GM10248 (cell line): ENCODE results near the gene SCEL.
"Not testable (repeated sequence)": the region's sequence is repeated elsewhere in the genome, so short reads cannot be mapped to it uniquely, and the experiment has no call there.

Experiments
- CTCF ChIA-PET: fragments of 300-600 bp; sonication (Branson Sonifier 250); formaldehyde crosslinking; extraction: SDS; loops from one replicate; lab custom pipeline; 2021; ENCODE audit warnings: antibody characterized with exemption; lab: Yijun Ruan, JAX
- POLR2A ChIA-PET: fragments of 350-650 bp; sonication (Branson Sonifier 250); formaldehyde crosslinking; extraction: SDS; loops from one replicate; lab custom pipeline; 2020; ENCODE audit warnings: antibody characterized with exemption; lab: Yijun Ruan, JAX
- DNase-seq: peaks from one replicate; pipeline ENCODE4 v3.0.0; 2012; ENCODE audit errors: extremely low spot score
- TF ChIP-seq, protein P1 (sequence below): IDR thresholded peaks from 2 replicates; pipeline ENCODE4 v1.5.1; 2012; ENCODE audit warnings: mild to moderate bottlenecking, low read depth; ENCODE audit errors: extremely low read depth, missing control alignments, control extremely low read depth

Gene SCEL

GRCh38 chr13:77637588-77637987 lies 102.1 kb downstream of the SCEL start:
- POLR2A ChIA-PET = no interaction called here
- CTCF ChIA-PET = interaction anchor here (1.5 kb wide), 1 partner anchor 27 kb away, joined by 3 read pairs; no protein-coding TSS in a partner anchor
- TF ChIP-seq, protein P1, sequence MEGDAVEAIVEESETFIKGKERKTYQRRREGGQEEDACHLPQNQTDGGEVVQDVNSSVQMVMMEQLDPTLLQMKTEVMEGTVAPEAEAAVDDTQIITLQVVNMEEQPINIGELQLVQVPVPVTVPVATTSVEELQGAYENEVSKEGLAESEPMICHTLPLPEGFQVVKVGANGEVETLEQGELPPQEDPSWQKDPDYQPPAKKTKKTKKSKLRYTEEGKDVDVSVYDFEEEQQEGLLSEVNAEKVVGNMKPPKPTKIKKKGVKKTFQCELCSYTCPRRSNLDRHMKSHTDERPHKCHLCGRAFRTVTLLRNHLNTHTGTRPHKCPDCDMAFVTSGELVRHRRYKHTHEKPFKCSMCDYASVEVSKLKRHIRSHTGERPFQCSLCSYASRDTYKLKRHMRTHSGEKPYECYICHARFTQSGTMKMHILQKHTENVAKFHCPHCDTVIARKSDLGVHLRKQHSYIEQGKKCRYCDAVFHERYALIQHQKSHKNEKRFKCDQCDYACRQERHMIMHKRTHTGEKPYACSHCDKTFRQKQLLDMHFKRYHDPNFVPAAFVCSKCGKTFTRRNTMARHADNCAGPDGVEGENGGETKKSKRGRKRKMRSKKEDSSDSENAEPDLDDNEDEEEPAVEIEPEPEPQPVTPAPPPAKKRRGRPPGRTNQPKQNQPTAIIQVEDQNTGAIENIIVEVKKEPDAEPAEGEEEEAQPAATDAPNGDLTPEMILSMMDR = no peak
- DNase-seq = no peak

DNA sequence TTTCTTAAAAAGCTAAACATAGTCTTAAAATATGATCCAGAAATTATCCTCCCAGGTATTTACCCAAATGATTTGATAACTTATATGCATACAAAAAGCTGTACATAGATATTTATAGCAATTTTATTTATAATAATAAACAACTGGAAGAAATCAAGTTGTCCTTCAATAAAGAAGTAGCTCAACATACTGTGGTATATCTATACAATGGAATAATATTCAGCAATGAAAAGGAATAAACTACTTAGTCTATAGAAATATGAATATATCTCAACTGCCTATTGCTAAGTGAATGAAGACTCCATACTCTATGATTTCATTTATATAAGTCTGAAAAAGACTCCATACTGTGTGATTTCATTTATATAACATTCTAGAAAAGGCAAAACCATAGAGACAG lies 114.9 kb downstream of the SCEL start:
- CTCF ChIA-PET = interaction anchor here (1.7 kb wide), 1 partner anchor 18 kb away, joined by 4 read pairs; no protein-coding TSS in a partner anchor
- DNase-seq = no peak

DNA sequence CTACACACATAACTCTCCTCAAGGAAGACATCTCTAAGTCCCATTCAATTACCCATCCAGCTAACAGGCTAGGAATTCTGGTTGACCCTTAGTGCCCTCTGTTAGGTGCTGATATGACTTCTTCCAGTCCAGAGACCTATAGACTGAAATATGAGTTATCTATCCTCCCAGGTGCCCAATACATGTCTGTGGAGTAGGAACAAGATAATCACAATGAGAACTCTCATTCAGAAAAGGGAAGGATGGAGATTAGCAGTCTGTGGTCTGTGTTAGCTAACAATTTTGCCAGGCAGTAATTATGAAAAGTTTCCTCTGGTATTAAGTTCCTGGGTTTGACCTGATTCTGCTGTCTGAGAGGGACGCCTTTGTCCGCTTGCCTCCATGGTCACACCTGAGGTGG lies 117.8 kb downstream of the SCEL start:
- CTCF ChIA-PET = interaction anchor here (0.8 to 1.0 kb wide), 2 partner anchors 20 to 21 kb away, joined by 4 read pairs; no protein-coding TSS in a partner anchor
- TF ChIP-seq, protein P1 = no peak
- no peak for DNase-seq
- POLR2A ChIA-PET = no interaction called here

More for the DNA sequence above, 114.9 kb downstream of the SCEL start:
- TF ChIP-seq, protein P1 = no peak
- POLR2A ChIA-PET = no interaction called here

DNA sequence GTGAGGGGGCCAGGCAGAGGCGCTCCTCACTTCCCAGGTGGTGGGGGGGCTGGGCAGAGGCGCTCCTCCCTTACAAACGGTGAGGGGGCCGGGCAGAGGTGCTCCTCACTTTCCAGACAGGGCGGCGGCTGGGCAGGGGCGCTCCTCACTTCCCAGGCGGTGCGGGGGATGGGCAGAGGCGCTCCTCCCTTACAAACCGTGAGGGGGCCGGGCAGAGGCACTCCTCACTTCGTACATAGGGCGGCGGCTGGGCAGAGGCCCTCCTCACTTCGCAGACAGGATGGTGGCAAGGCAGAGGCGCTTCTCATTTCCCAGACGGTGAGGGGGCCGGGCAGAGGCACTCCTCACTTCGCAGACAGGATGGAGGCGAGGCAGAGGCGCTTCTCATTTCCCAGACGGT lies 124.5 kb downstream of the SCEL start:
- CTCF ChIA-PET, DNase-seq, POLR2A ChIA-PET: not testable (repeated sequence)

DNA sequence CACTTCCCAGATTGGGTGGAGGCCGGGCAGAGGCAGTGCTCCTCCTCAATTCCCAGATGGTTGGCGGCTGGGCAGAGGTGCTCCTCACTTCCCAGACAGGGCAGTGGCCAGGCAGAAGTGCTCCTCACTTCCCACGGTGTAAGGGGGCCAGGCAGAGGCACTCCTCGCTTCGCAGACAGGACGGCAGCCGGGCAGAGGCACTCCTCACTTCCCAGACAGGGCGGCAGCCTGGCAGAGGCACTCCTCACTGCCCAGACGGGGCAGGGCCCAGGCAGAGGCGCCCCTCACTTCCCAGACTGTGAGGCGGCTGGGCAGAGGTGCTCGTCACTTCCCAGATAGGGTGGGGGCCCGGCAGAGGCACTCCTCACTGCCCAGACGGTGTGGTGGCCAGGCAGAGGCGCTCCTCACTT lies 125.3 kb downstream of the SCEL start:
- ChIA-PET CTCF (no interaction called here), POLR2A (no interaction called here)
- DNase-seq = no peak
- TF ChIP-seq, protein P1 = no peak

- CTCF ChIA-PET = not testable (repeated sequence)
Measured at GRCh38 chr13:77662301-77662700, 126.8 kb downstream of the SCEL start.

GRCh38 chr13:77662831-77663230 lies 127.3 kb downstream of the SCEL start:
- POLR2A ChIA-PET, DNase-seq, CTCF ChIA-PET: not testable (repeated sequence)

More at GRCh38 chr13:77662301-77662700, 126.8 kb downstream of the SCEL start:
- DNase-seq, POLR2A ChIA-PET: not testable (repeated sequence)

DNA sequence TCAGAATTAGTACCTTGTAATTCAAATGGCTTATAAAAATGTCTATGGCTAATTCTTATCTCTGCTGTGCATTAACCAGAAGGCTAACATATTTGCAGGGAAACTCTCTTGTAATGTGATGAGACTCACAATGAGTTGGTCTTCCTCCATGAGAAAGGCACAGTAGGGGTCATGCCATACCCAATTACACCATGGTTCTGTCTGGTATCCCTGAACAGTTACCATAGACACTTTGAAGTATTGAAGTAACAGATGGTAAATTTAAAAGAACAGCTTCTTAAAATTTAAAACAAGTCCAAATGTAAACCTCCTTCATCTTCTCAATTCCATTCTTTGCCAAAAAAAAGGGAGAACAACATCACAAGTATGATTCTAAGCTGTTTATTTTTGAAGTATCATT lies 139.3 kb downstream of the SCEL start:
- TF ChIP-seq, protein P1 = no peak
- CTCF ChIA-PET = interaction anchor here (0.9 to 1.8 kb wide), 4 partner anchors 11 to 99 kb away, joined by 3 to 5 read pairs (median 3); no protein-coding TSS in a partner anchor
- POLR2A ChIA-PET = no interaction called here
- no peak for DNase-seq
